ENCODE data around the gene ZNF546.

Gene ZNF546

GRCh38 chr19:40056505-40056904 is 59.6 kb downstream of the ZNF546 start:
- DNase-seq: no peak

GRCh38 chr19:40057166-40057565 is 60.3 kb downstream of the ZNF546 start:
- DNase-seq: no peak

GRCh38 chr19:40059624-40060023 is 62.8 kb downstream of the ZNF546 start:
- no peak for DNase-seq

GRCh38 chr19:40070058-40070457 is 73.2 kb downstream of the ZNF546 start:
- no peak for DNase-seq
